Liver (tissue), 9 donors: Measurements from ENCODE around the gene EXD2. TPM values are rescaled to one million over a fixed set of nuclear protein-coding genes. Genes with fewer than 3 reads are reported as not detected.

Source experiments
- DNase-seq: peaks from one replicate; pipeline ENCODE4 v3.0.0-alpha.2; 2017; ENCODE audit warnings: low spot score
- H3K27ac ChIP-seq, 2 donors: one replicate each; pipeline ENCODE4 v1.7.0; 2013; ENCODE audit warnings: inconsistent platforms in 2 of 2, low read length in 2 of 2, control low read depth in 1 of 2, low read depth in 1 of 2, mild to moderate bottlenecking in 1 of 2
- H3K27me3 ChIP-seq, 4 donors: one replicate each; pipeline versions ENCODE4 v1.6.1 to v1.7.0; 2013; ENCODE audit warnings: low read length in 3 of 4, inconsistent platforms in 1 of 4, mild to moderate bottlenecking in 1 of 4, moderate library complexity in 1 of 4; ENCODE audit not compliant: control insufficient read depth in 4 of 4, insufficient read depth in 4 of 4
- H3K36me3 ChIP-seq, 4 donors: one replicate each; pipeline versions ENCODE4 v1.6.1 to v1.7.0; 2013; ENCODE audit warnings: low read length in 3 of 4, mild to moderate bottlenecking in 3 of 4, low read depth in 1 of 4, moderate library complexity in 1 of 4; ENCODE audit not compliant: control insufficient read depth in 4 of 4, insufficient read depth in 3 of 4
- H3K4me1 ChIP-seq, 4 donors: one replicate each; pipeline versions ENCODE4 v1.6.1 to v1.7.0; 2013; ENCODE audit warnings: low read length in 3 of 4, mild to moderate bottlenecking in 3 of 4, moderate library complexity in 1 of 4; ENCODE audit not compliant: control insufficient read depth in 4 of 4, insufficient read depth in 4 of 4
- H3K4me3 ChIP-seq, 3 donors: one replicate each; pipeline versions ENCODE4 v1.6.1 to v1.7.0; 2013; ENCODE audit warnings: low read length in 3 of 3, control low read depth in 1 of 3, low read depth in 1 of 3, mild to moderate bottlenecking in 1 of 3
- H3K9ac ChIP-seq, 2 donors: one replicate each; pipeline ENCODE4 v1.7.0; 2013; ENCODE audit warnings: low read length in 2 of 2, mild to moderate bottlenecking in 2 of 2, moderate library complexity in 2 of 2, control low read depth in 1 of 2, low read depth in 1 of 2
- H3K9me3 ChIP-seq, 4 donors: one replicate each; pipeline versions ENCODE4 v1.6.1 to v1.7.0; 2013; ENCODE audit warnings: low read length in 3 of 4; ENCODE audit not compliant: control insufficient read depth in 4 of 4
- ATF3 ChIP-seq: IDR thresholded peaks from 2 replicates; pipeline ENCODE4 v1.6.1; 2016; ENCODE audit warnings: antibody characterized with exemption
- CTCF ChIP-seq: fragments of 150-350 bp; IDR thresholded peaks from 2 replicates; pipeline ENCODE4 v1.5.1; 2017; ENCODE audit warnings: improper control_type of control experiment, low read depth, low read length; ENCODE audit not compliant: missing input control
- EGR1 ChIP-seq, 2 donors: IDR thresholded peaks; 2 replicates each; pipeline ENCODE4 v1.6.1; 2016 to 2018; ENCODE audit warnings: antibody characterized with exemption in 2 of 2, low read depth in 2 of 2
- FOXA1 ChIP-seq: IDR thresholded peaks from 2 replicates; pipeline ENCODE4 v1.6.1; 2016; ENCODE audit warnings: antibody characterized with exemption
- FOXA2 ChIP-seq: IDR thresholded peaks from 2 replicates; pipeline ENCODE4 v1.6.1; 2016; ENCODE audit warnings: antibody characterized with exemption
- GABPA ChIP-seq, 2 donors: IDR thresholded peaks in 1 of 2; conservative IDR thresholded peaks in 1 of 2; 2 replicates each; pipeline ENCODE4 v1.6.1; 2016; ENCODE audit warnings: antibody characterized with exemption in 2 of 2, mild to moderate bottlenecking in 1 of 2, moderate library complexity in 1 of 2
- HNF4A ChIP-seq, 2 donors: conservative IDR thresholded peaks; 2 replicates each; pipeline ENCODE4 v1.6.1; 2016; ENCODE audit warnings: antibody characterized with exemption in 2 of 2, mild to moderate bottlenecking in 2 of 2
- HNF4G ChIP-seq: IDR thresholded peaks from 2 replicates; pipeline ENCODE4 v1.6.1; 2016; ENCODE audit warnings: antibody characterized with exemption
- JUND ChIP-seq, 2 donors: IDR thresholded peaks; 2 replicates each; pipeline ENCODE4 v1.6.1; 2016; ENCODE audit warnings: antibody characterized with exemption in 2 of 2
- NR2F2 ChIP-seq: IDR thresholded peaks from 2 replicates; pipeline ENCODE4 v1.6.1; 2016; ENCODE audit warnings: antibody characterized with exemption
- RAD21 ChIP-seq, 2 donors: IDR thresholded peaks; 2 replicates each; pipeline ENCODE4 v1.6.1; 2016; ENCODE audit warnings: antibody characterized with exemption in 2 of 2, mild to moderate bottlenecking in 2 of 2
- RXRA ChIP-seq, 2 donors: IDR thresholded peaks; 2 replicates each; pipeline ENCODE4 v1.6.1; 2017 to 2018; ENCODE audit warnings: antibody characterized with exemption in 2 of 2, mild to moderate bottlenecking in 1 of 2
- SP1 ChIP-seq: IDR thresholded peaks from 2 replicates; pipeline ENCODE4 v1.6.1; 2018; ENCODE audit warnings: antibody characterized with exemption, mild to moderate bottlenecking
- TAF1 ChIP-seq: conservative IDR thresholded peaks from 2 replicates; pipeline ENCODE4 v1.6.1; 2016; ENCODE audit warnings: antibody characterized with exemption, mild to moderate bottlenecking
- YY1 ChIP-seq: IDR thresholded peaks from 2 replicates; pipeline ENCODE4 v1.6.1; 2016; ENCODE audit warnings: antibody characterized with exemption, mild to moderate bottlenecking
- WGBS: extraction: QIAGEN DNeasy Blood & Tissue Kit; methylation state at CpG from one replicate; pipeline ENCODE4 v1.1.7; 2013; 5-methylcytosine and 5-hydroxymethylcytosine counted together
- polyA plus RNA-seq, 2 donors: library from polyadenylated mRNA; stranded (reverse) in 1 of 2; unstranded in 1 of 2; fragments of 200-250 nt in 1 of 2; fragments of >200 nt in 1 of 2; fragmentation: Nextera tagmentation in 1 of 2; extraction: Ambion mirVana in 1 of 2; gene quantifications; one replicate each; pipeline versions ENCODE4 v1.2.1 to v1.2.3, GENCODE V29; 2013 to 2015
- total RNA-seq, 2 donors: library from RNA; depleted of rRNA; stranded (reverse); fragments of >200 nt; gene quantifications; one replicate each; pipeline ENCODE4 v1.2.3, GENCODE V29; 2014
- TF ChIP-seq, protein P1 (sequence below): IDR thresholded peaks from 2 replicates; pipeline ENCODE4 v1.6.1; 2016; ENCODE audit warnings: antibody characterized with exemption, mild to moderate bottlenecking
- TF ChIP-seq, protein P2 (sequence below): IDR thresholded peaks from 2 replicates; pipeline ENCODE4 v1.6.1; 2016; ENCODE audit warnings: antibody characterized with exemption
- TF ChIP-seq, protein P3 (sequence below): IDR thresholded peaks from 2 replicates; pipeline ENCODE4 v1.6.1; 2016; ENCODE audit warnings: antibody characterized with exemption
- donor health status: healthy.
- donor health status: healthy.
- donor health status: healthy.
- donor health status: healthy.
- donor health status: healthy.

EXD2 gene
- total and polyA plus RNA-seq, 4 donors: 4.7 to 8.8 (median 5.0) TPM

DNA sequence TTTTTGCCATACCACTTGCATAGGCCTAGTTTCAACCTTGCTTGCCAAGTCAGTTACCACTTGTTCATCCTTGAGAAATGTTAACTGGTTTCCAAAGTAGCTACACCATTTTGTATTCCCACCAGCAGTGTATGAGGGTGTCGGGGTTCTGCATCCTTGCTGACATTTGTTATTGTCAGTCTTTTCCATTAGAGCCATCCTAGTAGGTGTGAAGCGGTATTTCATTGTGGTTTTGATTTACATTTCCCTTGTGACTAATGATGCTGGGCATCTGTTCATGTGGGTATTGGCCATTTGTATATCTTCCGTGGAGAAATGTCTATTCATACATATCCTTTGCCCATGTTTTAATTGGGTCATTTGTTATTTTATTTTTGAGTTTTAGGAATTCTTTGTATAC is 41.1 kb downstream of the EXD2 start:
- Histone ChIP-seq H3K4me3 (no peak overlapping the region), H3K4me1 (no peaks in the 10 kb centered on the region), H3K36me3 (peaks cover 4 to 43% (median 16%) of the 10 kb centered on the region in 4 donors), H3K27me3 (no peaks in the 10 kb centered on the region), H3K27ac (no peak overlapping the region), H3K9me3 (no peaks in the 10 kb centered on the region), H3K9ac (no peak overlapping the region)
- TF ChIP-seq, protein P1, sequence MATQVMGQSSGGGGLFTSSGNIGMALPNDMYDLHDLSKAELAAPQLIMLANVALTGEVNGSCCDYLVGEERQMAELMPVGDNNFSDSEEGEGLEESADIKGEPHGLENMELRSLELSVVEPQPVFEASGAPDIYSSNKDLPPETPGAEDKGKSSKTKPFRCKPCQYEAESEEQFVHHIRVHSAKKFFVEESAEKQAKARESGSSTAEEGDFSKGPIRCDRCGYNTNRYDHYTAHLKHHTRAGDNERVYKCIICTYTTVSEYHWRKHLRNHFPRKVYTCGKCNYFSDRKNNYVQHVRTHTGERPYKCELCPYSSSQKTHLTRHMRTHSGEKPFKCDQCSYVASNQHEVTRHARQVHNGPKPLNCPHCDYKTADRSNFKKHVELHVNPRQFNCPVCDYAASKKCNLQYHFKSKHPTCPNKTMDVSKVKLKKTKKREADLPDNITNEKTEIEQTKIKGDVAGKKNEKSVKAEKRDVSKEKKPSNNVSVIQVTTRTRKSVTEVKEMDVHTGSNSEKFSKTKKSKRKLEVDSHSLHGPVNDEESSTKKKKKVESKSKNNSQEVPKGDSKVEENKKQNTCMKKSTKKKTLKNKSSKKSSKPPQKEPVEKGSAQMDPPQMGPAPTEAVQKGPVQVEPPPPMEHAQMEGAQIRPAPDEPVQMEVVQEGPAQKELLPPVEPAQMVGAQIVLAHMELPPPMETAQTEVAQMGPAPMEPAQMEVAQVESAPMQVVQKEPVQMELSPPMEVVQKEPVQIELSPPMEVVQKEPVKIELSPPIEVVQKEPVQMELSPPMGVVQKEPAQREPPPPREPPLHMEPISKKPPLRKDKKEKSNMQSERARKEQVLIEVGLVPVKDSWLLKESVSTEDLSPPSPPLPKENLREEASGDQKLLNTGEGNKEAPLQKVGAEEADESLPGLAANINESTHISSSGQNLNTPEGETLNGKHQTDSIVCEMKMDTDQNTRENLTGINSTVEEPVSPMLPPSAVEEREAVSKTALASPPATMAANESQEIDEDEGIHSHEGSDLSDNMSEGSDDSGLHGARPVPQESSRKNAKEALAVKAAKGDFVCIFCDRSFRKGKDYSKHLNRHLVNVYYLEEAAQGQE: no peak
- TF ChIP-seq JUND (IDR thresholded peaks at IDR 0.05) (no peak), TAF1 (no peak), ATF3 (no peak), HNF4G (no peak), SP1 (no peak), CTCF (no peak), YY1 (no peak), NR2F2 (no peak), HNF4A (conservative IDR thresholded peaks at IDR 0.05) (no peak), GABPA (IDR thresholded peaks at IDR 0.05 in 1 of 2, conservative IDR thresholded peaks at IDR 0.05 in 1 of 2) (no peak), EGR1 (IDR thresholded peaks at IDR 0.05; ENCODE audit: low read depth in 2 of 2) (no peak), RAD21 (IDR thresholded peaks at IDR 0.05) (no peak), FOXA1 (no peak), RXRA (IDR thresholded peaks at IDR 0.05) (no peak), FOXA2 (no peak)
- TF ChIP-seq, protein P2, sequence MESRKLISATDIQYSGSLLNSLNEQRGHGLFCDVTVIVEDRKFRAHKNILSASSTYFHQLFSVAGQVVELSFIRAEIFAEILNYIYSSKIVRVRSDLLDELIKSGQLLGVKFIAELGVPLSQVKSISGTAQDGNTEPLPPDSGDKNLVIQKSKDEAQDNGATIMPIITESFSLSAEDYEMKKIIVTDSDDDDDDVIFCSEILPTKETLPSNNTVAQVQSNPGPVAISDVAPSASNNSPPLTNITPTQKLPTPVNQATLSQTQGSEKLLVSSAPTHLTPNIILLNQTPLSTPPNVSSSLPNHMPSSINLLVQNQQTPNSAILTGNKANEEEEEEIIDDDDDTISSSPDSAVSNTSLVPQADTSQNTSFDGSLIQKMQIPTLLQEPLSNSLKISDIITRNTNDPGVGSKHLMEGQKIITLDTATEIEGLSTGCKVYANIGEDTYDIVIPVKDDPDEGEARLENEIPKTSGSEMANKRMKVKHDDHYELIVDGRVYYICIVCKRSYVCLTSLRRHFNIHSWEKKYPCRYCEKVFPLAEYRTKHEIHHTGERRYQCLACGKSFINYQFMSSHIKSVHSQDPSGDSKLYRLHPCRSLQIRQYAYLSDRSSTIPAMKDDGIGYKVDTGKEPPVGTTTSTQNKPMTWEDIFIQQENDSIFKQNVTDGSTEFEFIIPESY: no peak
- TF ChIP-seq, protein P3, sequence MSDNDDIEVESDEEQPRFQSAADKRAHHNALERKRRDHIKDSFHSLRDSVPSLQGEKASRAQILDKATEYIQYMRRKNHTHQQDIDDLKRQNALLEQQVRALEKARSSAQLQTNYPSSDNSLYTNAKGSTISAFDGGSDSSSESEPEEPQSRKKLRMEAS: no peak
- DNase-seq: no peak
- WGBS: 95% methylated on average over 3 of the region's 3 CpGs

GRCh38 chr14:69234106-69234505 is 42.8 kb downstream of the EXD2 start:
- Histone ChIP-seq H3K36me3 (peaks cover 7 to 53% (median 27%) of the 10 kb centered on the region in 4 donors), H3K4me1 (no peaks in the 10 kb centered on the region), H3K9ac (no peak overlapping the region), H3K4me3 (no peak overlapping the region), H3K9me3 (no peaks in the 10 kb centered on the region), H3K27ac (no peak overlapping the region), H3K27me3 (no peaks in the 10 kb centered on the region)
- DNase-seq: no peak
- TF ChIP-seq EGR1 (IDR thresholded peaks at IDR 0.05; ENCODE audit: low read depth in 2 of 2) (no peak), YY1 (no peak), CTCF (no peak), ATF3 (no peak), RAD21 (IDR thresholded peaks at IDR 0.05) (no peak), SP1 (no peak), FOXA1 (no peak), JUND (IDR thresholded peaks at IDR 0.05) (no peak), FOXA2 (no peak), HNF4G (no peak), GABPA (IDR thresholded peaks at IDR 0.05 in 1 of 2, conservative IDR thresholded peaks at IDR 0.05 in 1 of 2) (no peak)
- TF ChIP-seq, protein P3: no peak
